ENCODE data around the gene SMG9.

Gene SMG9

GRCh38 chr19:43681821-43682220 is 72.9 kb downstream of the SMG9 start:
- H3K27ac ChIP-seq (ENCODE audit: low read depth, low read length), result no peak overlapping the region
- H3K4me3 ChIP-seq (ENCODE audit: low read length), result no peak overlapping the region
- H4K20me1 ChIP-seq (ENCODE audit: control insufficient read depth, insufficient read depth, low read depth, low read length), result no peaks in the 10 kb centered on the region
- H3K79me2 ChIP-seq (ENCODE audit: control insufficient read depth, low read length), result no peaks in the 10 kb centered on the region
- no peaks in the 10 kb centered on the region for H3F3A ChIP-seq (ENCODE audit: control insufficient read depth, insufficient read depth)
- H3K9me3 ChIP-seq (ENCODE audit: control insufficient read depth, insufficient read depth, low read length), result no peaks in the 10 kb centered on the region
- H3K9me2 ChIP-seq (replicated peaks; ENCODE audit: control insufficient read depth, low read length), result no peaks in the 10 kb centered on the region
- H3K4me1 ChIP-seq (ENCODE audit: control insufficient read depth, low read length), result no peaks in the 10 kb centered on the region
- TF ChIP-seq EZH2phosphoT487 (IDR thresholded peaks at IDR 0.05; ENCODE audit: borderline replicate concordance, low read length), result no peak
- no peak for TF ChIP-seq CTCF (IDR thresholded peaks at IDR 0.05; ENCODE audit: low read depth, low read length, poor library complexity, severe bottlenecking)
- H3K36me3 ChIP-seq (ENCODE audit: control insufficient read depth, low read length), result no peaks in the 10 kb centered on the region
- H3K4me2 ChIP-seq (ENCODE audit: low read length), result no peak overlapping the region
- H3K27me3 ChIP-seq (ENCODE audit: control insufficient read depth, low read length), result no peaks in the 10 kb centered on the region

- no peaks in the 10 kb centered on the region for H4K20me1 ChIP-seq (ENCODE audit: control insufficient read depth, insufficient read depth, low read depth, low read length)
- 0 out of 2 replicates have a peak, but pooled peaks cover 2% of the 10 kb centered on the region for H3K27me3 ChIP-seq (ENCODE audit: control insufficient read depth, low read length)
- H3K4me2 ChIP-seq (ENCODE audit: low read length), result no peak overlapping the region
- TF ChIP-seq EZH2phosphoT487 (IDR thresholded peaks at IDR 0.05; ENCODE audit: borderline replicate concordance, low read length), result no peak
- TF ChIP-seq CTCF (IDR thresholded peaks at IDR 0.05; ENCODE audit: low read depth, low read length, poor library complexity, severe bottlenecking), result no peak
- no peak overlapping the region for H3K4me3 ChIP-seq (ENCODE audit: low read length)
- H3K27ac ChIP-seq (ENCODE audit: low read depth, low read length), result no peak overlapping the region
- H3K36me3 ChIP-seq (ENCODE audit: control insufficient read depth, low read length), result no peaks in the 10 kb centered on the region
- H3F3A ChIP-seq (ENCODE audit: control insufficient read depth, insufficient read depth), result no peaks in the 10 kb centered on the region
- H3K9me2 ChIP-seq (replicated peaks; ENCODE audit: control insufficient read depth, low read length), result no peaks in the 10 kb centered on the region
- H3K79me2 ChIP-seq (ENCODE audit: control insufficient read depth, low read length), result no peaks in the 10 kb centered on the region
- no peaks in the 10 kb centered on the region for H3K4me1 ChIP-seq (ENCODE audit: control insufficient read depth, low read length)
- H3K9me3 ChIP-seq (ENCODE audit: control insufficient read depth, insufficient read depth, low read length), result no peaks in the 10 kb centered on the region
These were observed 76.1 kb downstream of the SMG9 start for GRCh38 chr19:43678512-43679261.
